AG09319 (cell line): Measurements from ENCODE around the gene NQO2.
"Not testable (repeated sequence)": the region's sequence is repeated elsewhere in the genome, so short reads cannot be mapped to it uniquely, and the experiment has no call there.

Source experiments
- DNase-seq: peaks from one replicate; pipeline ENCODE4 v3.0.0-alpha.2; 2010; ENCODE audit warnings: low read depth; ENCODE audit errors: extremely low read depth
- CTCF ChIP-seq: IDR thresholded peaks from 2 replicates; pipeline ENCODE4 v1.5.1; 2011; ENCODE audit warnings: low read depth, mild to moderate bottlenecking, inconsistent platforms, low read length, moderate library complexity

The NQO2 gene

DNA sequence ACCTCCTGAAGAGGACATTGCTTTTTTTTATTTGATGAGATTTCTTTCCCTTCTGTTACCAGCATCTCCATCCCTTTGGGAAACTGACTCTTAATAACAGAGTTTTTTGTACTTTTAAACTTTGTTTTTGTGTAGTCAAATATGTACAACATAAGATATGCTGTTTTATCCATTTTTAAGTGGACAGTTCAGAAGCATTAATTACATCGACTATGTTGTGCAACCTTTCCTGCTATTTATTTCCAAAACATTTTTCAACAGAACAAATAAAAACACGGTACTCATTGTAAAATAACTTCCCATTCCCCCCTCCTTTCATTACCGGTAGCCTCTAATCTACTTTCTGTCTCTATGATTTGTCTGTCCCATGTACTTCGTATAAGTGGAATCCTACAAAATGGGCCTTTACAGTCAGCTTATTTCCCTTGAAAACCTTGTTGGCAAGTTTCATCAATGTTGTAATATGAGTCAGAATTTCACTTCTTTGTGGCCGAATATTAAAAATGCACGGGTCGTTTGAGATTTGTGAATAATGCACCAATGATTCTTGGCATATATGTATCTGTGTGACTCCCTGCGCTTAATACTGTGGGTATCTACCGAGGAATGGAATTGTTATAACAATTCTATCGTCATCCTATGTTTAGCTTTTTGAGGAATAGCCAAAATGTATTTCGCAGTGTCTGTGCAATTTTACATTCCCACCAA is 57.5 kb downstream of the NQO2 start:
- no peak for TF ChIP-seq CTCF
- DNase-seq: no peak

GRCh38 chr6:3058957-3059356 is 59.3 kb downstream of the NQO2 start:
- no peak for DNase-seq
- TF ChIP-seq CTCF: no peak

- not testable (repeated sequence) for DNase-seq
Observed at GRCh38 chr6:3060092-3060491, 60.4 kb downstream of the NQO2 start.

GRCh38 chr6:3061501-3061941 is 61.8 kb downstream of the NQO2 start:
- TF ChIP-seq CTCF: no peak
- no peak for DNase-seq

DNA sequence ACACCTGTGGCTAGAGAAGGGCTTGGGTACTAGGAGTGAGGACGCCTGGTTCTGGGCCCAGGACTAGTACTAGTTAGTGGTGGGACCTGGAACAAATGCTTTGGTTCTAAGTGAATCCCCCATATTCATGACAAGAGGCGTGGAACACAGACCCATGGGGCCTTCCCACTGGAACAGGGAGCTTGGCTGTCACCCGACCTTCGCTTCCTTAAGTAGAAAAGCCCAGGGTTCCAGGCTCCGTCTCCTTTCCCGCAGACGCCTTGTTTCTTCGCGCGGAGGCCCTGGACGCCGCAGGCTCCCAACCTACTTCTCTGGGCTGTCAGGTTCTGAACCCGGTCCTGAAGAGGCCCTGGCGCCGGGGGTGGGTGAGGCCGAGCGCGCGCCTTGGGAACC is 63.6 kb downstream of the NQO2 start:
- DNase-seq: not testable (repeated sequence)

DNA sequence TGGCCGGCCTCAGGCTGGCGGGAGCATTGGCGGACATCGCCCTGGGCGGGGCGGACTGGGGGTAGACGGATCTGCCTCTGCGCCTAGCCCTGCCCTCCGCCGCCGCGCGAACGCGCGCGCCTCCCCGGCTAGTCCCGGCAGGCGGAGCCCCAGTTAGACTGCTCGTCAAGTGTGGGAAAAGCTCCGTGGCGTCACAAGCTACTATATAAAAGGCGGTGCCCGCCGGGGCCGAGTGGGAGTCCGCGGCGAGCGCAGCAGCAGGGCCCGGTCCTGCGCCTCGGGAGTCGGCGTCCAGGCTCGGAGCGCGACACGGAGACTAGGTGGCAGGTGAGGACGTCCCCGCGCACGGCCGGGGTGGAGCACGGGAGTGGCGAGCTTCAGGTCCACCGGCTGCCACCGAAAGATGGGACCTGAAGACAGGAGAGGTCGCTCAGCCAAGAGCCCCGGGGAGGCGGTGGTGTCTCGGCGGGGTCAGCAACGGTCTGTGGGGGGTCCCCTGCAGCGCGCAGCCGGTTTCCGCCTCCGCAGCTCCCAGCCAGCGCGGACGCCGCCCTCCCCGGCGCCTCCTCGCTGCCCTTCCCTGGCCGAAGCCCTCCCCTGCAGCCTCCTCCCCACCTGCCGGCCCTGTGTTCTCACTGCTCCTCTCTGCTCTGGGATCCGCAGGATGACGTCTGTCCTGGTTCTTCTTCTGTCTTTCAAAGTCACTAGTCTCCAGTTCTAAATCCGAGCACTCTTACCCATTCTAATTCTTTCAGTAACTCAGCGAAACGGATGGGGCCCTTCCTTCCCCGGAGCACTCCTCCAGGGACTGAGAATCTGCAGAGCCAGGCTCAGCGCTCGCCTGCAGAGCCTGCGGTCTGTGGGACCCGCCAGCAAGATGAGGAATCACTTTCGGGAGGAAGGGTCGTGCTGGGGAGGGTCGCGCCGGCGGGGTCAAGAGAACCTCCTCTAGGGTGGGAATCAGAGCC is 64.3 kb downstream of the NQO2 start:
- TF ChIP-seq CTCF: no peak
- DNase-seq: peak; percentile 86

GRCh38 chr6:3068329-3069214 is 68.9 kb downstream of the NQO2 start, which contains the start of gene RIPK1:
Gene RIPK1 (plus strand): TSS chr6:3068494. CDS start chr6:3076824, 8,330 bp downstream.
- peak; percentile 74 for DNase-seq
- TF ChIP-seq CTCF: peak; percentile 37
